K562 (cell line): ENCODE data around the gene MCC. TPM values are rescaled to one million over a fixed set of nuclear protein-coding genes. Genes with fewer than 3 reads are reported as not detected.

Source experiments
- RFX5 ChIP-seq: IDR thresholded peaks from 2 replicates; pipeline ENCODE4 v1.6.1; 2011; ENCODE audit warnings: low read depth, mild to moderate bottlenecking, improper control_type of control experiment, low read length
- ZKSCAN1 ChIP-seq: fragments of 150-350 bp; IDR thresholded peaks from 2 replicates; pipeline ENCODE4 v1.6.1; 2016; ENCODE audit warnings: low read depth, low read length
- ZNF785 ChIP-seq: fragments of 250-450 bp; sonication (Bioruptor Pico); IDR thresholded peaks from 2 replicates; pipeline ENCODE4 v1.4.0; 2020; ENCODE audit warnings: mild to moderate bottlenecking
- polyA plus RNA-seq, 8 experiments: library from polyadenylated mRNA; depleted of rRNA in 4 of 8; stranded (reverse) in 5 of 8; unstranded in 3 of 8; fragments of >200 nt; fragmentation: Nextera tagmentation in 2 of 8; fragmentation: Illumina TruSeq in 1 of 8; extraction: Ambion mirVana in 2 of 8; extraction: Trizol in 1 of 8; gene quantifications; 2 replicates each; pipeline versions ENCODE4 v1.2.1 to v1.2.3, GENCODE V29; 2011 to 2014; ENCODE audit warnings: inconsistent platforms in 1 of 8, missing spikeins in 1 of 8
- total RNA-seq, 7 experiments: library from RNA; depleted of rRNA in 6 of 7; stranded (reverse); fragments of >200 nt in 6 of 7; fragmentation: Illumina TruSeq in 2 of 7; extraction: Trizol in 2 of 7; gene quantifications; 2 replicates each; pipeline versions ENCODE4 v1.2.1 to v1.2.3, GENCODE V29; 2011 to 2021; ENCODE audit warnings: low replicate concordance in 1 of 7
- TF ChIP-seq, protein P1 (sequence below): sonication (generic); formaldehyde crosslinking; IDR thresholded peaks from 2 replicates; pipeline ENCODE4 v1.8.1; 2023; ENCODE audit warnings: mild to moderate bottlenecking, missing genetic modification reagents
- TF ChIP-seq, protein P2 (sequence below): fragments of 200-800 bp; sonication (Bioruptor generic); IDR thresholded peaks from 2 replicates; pipeline ENCODE4 v1.6.1; 2017; ENCODE audit warnings: missing genetic modification characterization, missing compliant biosample characterization
- TF ChIP-seq, protein P3 (sequence below): sonication (generic); formaldehyde crosslinking; IDR thresholded peaks from 2 replicates; pipeline ENCODE4 v1.8.1; 2023; ENCODE audit warnings: mild to moderate bottlenecking, missing genetic modification reagents, moderate library complexity
- TF ChIP-seq, protein P4 (sequence below): fragments of 150-350 bp; IDR thresholded peaks from 2 replicates; pipeline ENCODE4 v1.6.1; 2014; ENCODE audit warnings: low read depth, mild to moderate bottlenecking, low read length, borderline replicate concordance
- TF ChIP-seq, protein P5 (sequence below): fragments of 450-650 bp; IDR thresholded peaks from 2 replicates; pipeline ENCODE4 v1.7.0; 2016; ENCODE audit warnings: borderline replicate concordance

MCC gene
- total and polyA plus RNA-seq, 9 of the 15 experiments (the other 6 are each of a cell fraction or from before 2014, with no cell fraction given): 0.04 to 0.24 (median 0.06) TPM; not detected in 1

DNA sequence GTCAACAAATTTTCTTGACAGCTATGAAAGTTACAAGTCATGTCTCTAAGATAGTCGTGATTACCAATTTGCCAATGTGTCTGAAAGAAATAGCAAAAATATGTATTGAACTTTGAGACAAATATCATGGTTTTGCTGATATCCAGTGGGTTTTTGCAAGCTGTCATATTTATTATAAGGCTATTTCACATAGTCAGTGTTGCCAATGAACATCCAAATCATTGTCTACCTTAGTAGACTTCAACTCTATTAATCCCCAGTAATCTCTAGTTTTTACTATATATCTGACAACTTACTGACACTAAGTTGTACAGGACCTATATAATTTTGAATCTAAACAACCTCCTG lies 256.6 kb downstream of the MCC start (continued):
- TF ChIP-seq, protein P1, sequence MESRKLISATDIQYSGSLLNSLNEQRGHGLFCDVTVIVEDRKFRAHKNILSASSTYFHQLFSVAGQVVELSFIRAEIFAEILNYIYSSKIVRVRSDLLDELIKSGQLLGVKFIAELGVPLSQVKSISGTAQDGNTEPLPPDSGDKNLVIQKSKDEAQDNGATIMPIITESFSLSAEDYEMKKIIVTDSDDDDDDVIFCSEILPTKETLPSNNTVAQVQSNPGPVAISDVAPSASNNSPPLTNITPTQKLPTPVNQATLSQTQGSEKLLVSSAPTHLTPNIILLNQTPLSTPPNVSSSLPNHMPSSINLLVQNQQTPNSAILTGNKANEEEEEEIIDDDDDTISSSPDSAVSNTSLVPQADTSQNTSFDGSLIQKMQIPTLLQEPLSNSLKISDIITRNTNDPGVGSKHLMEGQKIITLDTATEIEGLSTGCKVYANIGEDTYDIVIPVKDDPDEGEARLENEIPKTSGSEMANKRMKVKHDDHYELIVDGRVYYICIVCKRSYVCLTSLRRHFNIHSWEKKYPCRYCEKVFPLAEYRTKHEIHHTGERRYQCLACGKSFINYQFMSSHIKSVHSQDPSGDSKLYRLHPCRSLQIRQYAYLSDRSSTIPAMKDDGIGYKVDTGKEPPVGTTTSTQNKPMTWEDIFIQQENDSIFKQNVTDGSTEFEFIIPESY (CRISPR knock-in tag): no peak
- TF ChIP-seq ZKSCAN1 (no peak), ZNF785 (CRISPR knock-in tag) (no peak), RFX5 (no peak)
- TF ChIP-seq, protein P2, sequence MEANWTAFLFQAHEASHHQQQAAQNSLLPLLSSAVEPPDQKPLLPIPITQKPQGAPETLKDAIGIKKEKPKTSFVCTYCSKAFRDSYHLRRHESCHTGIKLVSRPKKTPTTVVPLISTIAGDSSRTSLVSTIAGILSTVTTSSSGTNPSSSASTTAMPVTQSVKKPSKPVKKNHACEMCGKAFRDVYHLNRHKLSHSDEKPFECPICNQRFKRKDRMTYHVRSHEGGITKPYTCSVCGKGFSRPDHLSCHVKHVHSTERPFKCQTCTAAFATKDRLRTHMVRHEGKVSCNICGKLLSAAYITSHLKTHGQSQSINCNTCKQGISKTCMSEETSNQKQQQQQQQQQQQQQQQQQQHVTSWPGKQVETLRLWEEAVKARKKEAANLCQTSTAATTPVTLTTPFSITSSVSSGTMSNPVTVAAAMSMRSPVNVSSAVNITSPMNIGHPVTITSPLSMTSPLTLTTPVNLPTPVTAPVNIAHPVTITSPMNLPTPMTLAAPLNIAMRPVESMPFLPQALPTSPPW: no peak
- TF ChIP-seq, protein P3, sequence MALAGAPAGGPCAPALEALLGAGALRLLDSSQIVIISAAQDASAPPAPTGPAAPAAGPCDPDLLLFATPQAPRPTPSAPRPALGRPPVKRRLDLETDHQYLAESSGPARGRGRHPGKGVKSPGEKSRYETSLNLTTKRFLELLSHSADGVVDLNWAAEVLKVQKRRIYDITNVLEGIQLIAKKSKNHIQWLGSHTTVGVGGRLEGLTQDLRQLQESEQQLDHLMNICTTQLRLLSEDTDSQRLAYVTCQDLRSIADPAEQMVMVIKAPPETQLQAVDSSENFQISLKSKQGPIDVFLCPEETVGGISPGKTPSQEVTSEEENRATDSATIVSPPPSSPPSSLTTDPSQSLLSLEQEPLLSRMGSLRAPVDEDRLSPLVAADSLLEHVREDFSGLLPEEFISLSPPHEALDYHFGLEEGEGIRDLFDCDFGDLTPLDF: no peak
- TF ChIP-seq, protein P4, sequence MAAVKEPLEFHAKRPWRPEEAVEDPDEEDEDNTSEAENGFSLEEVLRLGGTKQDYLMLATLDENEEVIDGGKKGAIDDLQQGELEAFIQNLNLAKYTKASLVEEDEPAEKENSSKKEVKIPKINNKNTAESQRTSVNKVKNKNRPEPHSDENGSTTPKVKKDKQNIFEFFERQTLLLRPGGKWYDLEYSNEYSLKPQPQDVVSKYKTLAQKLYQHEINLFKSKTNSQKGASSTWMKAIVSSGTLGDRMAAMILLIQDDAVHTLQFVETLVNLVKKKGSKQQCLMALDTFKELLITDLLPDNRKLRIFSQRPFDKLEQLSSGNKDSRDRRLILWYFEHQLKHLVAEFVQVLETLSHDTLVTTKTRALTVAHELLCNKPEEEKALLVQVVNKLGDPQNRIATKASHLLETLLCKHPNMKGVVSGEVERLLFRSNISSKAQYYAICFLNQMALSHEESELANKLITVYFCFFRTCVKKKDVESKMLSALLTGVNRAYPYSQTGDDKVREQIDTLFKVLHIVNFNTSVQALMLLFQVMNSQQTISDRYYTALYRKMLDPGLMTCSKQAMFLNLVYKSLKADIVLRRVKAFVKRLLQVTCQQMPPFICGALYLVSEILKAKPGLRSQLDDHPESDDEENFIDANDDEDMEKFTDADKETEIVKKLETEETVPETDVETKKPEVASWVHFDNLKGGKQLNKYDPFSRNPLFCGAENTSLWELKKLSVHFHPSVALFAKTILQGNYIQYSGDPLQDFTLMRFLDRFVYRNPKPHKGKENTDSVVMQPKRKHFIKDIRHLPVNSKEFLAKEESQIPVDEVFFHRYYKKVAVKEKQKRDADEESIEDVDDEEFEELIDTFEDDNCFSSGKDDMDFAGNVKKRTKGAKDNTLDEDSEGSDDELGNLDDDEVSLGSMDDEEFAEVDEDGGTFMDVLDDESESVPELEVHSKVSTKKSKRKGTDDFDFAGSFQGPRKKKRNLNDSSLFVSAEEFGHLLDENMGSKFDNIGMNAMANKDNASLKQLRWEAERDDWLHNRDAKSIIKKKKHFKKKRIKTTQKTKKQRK: no peak
- TF ChIP-seq, protein P5, sequence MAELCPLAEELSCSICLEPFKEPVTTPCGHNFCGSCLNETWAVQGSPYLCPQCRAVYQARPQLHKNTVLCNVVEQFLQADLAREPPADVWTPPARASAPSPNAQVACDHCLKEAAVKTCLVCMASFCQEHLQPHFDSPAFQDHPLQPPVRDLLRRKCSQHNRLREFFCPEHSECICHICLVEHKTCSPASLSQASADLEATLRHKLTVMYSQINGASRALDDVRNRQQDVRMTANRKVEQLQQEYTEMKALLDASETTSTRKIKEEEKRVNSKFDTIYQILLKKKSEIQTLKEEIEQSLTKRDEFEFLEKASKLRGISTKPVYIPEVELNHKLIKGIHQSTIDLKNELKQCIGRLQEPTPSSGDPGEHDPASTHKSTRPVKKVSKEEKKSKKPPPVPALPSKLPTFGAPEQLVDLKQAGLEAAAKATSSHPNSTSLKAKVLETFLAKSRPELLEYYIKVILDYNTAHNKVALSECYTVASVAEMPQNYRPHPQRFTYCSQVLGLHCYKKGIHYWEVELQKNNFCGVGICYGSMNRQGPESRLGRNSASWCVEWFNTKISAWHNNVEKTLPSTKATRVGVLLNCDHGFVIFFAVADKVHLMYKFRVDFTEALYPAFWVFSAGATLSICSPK: no peak
